Heart left ventricle (tissue), 13 donors: ENCODE results near the gene DNAAF5.

ENCODE experiments used
- POLR2A ChIP-seq, 2 donors: fragments of 450-650 bp; IDR thresholded peaks; one replicate each; pipeline ENCODE4 v1.6.1; 2017; ENCODE audit warnings: antibody characterized with exemption in 2 of 2, mild to moderate bottlenecking in 2 of 2, moderate library complexity in 2 of 2
- TF ChIP-seq, protein P1 (sequence below), 12 donors: fragments of 200-600 bp; sonication (generic) in 4 of 12; IDR thresholded peaks; one replicate each; pipeline versions ENCODE4 v1.5.0 to v1.8.0; 2018 to 2022; ENCODE audit warnings: antibody characterized with exemption in 12 of 12, mild to moderate bottlenecking in 5 of 12
- donor health status: ischemic (EF 13 %, LVEDD 7.1; RV severe dilation, severe dysfunction).
- donor health status: DM: no; HTN: yes; CAD: no.
- donor health status: DM: no; HTN: no; CAD: no.
- donor health status: ischemic (EF 25% LVEDD 6.9; RV normal size, moderate dysfunction).
- donor health status: ischemic (EF 25% LVEDD 5.7; RV mildly dilated, moderate dysfunction).
- donor health status: ischemic (EF 35%, LVEDD 5.7; RV mildly dilated, moderate dysfunction).
- donor health status: nonischemic (EF 11% LVEDD 7.7; RV severe dilation, severe dysfunction).
- donor health status: DM: yes; HTN: yes; CAD: no.
- donor health status: PGD.
- donor health status: ischemic (EF 29% LVEDD 5.4; RV normal size, mild dysfunction).
- donor health status: nonischemic (EF 23%, LVEDD 6.1; RV moderate dilation, normal function).

DNA sequence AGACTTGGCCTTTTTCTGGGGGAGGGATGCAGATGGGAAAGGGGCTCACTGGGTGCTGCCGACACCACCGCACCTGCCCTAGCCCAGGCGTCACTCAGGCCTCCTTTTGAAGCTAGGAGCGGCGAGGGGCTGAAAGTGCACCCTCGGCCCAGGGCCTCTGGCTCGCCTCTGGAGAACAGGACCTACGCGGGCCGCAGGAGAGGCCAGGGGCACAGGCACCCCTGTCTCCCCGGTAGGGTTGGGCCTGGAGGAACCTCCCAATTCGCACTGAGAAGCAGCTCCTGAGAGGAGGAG, 47.1 kb downstream of the DNAAF5 start:
- TF ChIP-seq, protein P1, sequence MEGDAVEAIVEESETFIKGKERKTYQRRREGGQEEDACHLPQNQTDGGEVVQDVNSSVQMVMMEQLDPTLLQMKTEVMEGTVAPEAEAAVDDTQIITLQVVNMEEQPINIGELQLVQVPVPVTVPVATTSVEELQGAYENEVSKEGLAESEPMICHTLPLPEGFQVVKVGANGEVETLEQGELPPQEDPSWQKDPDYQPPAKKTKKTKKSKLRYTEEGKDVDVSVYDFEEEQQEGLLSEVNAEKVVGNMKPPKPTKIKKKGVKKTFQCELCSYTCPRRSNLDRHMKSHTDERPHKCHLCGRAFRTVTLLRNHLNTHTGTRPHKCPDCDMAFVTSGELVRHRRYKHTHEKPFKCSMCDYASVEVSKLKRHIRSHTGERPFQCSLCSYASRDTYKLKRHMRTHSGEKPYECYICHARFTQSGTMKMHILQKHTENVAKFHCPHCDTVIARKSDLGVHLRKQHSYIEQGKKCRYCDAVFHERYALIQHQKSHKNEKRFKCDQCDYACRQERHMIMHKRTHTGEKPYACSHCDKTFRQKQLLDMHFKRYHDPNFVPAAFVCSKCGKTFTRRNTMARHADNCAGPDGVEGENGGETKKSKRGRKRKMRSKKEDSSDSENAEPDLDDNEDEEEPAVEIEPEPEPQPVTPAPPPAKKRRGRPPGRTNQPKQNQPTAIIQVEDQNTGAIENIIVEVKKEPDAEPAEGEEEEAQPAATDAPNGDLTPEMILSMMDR (IDR thresholded peaks at IDR 0.05): no peak
- TF ChIP-seq POLR2A (IDR thresholded peaks at IDR 0.05): no peak
